Measurements from ENCODE around the gene PDPK1.
A peak's percentile ranks its signal among the peaks of the same experiment; 100 is the strongest.

Gene PDPK1

DNA sequence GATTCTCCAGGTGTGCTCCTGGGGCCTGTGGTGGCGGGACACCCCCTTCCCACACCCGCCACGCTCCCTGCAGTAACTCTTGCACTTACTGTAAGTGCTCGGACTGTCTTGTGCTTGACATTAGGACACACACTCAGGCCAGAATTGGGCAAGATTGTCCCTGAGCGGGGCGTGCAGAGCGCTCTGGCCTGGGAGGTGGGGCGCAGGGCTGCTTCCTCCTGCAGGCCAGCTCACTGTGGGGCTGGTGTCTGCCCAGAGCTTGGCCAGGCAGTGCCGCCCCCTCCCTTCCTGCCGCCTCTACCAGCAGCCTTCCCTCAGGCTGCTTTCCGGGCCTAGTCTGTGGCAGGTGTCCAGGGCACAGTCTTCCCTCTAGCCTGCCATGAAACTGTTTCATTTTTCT lies 30.2 kb upstream of the PDPK1 start:
- peak in 1 of 2 donors; percentile 54 for DNase-seq

DNA sequence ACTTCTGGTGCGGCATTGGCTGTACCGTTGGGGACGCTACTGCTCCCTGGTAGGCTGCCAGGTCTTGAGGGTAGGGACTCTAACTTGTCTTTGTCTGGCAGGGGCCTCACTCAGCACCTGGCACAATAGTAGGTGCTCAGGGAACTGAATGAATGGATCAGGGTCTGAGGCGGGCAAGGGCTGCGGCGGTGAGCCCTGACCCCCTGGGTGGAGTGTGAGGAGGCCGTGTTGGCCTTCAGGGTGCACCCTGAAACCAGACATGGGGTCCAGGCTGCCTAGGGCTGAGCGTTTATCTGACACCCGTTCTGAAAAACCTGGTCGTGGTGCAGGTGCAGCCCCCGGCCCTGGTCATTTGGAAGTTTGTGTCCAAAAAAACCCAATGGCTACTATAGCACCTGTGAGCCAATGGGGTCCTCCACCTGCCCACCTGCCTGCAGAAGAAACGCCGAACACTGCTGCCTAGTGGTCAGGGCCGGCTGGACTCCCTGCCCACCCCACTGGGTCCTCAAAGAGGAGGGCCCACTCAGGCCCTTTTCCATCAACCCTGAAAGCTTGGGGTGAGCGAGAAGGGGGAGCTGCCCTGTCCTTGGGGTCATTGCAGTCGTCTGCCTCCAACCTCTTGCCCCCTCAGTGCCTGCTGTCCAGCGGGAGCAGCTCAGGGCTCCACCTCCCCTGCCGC lies 29.0 kb upstream of the PDPK1 start:
- DNase-seq, result no peak

DNA sequence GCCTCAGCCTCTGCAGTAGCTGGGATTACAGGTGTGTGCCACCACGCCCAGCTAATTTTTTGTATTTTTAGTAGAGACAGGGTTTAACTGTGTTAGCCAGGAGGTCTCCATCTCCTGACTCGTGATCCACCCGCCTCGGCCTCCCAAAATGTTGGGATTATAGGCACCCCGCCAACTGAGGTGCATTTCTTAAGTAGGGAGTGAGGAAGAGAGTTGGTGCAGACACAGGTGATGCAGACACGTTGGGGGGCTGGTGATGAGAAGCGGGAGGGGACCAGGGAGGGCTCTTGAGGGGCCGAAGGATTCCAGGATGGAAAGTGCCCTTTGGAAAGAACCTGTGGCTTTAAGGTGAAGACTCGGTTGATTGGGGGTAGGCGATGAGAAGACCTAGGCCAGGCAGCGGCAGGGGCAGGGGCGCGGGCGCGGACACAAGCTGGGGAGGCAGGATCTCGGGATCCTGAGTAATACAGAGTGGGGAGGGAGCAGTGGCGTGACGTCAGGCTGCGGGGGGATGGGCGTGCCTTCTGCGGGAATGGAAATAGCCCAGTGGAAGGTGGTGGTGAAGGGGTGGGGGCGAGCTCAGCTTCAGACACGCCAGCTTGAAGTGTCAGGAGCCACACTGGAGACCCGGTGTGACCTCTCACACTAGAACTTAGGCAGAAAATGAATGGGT lies 26.6 kb upstream of the PDPK1 start:
- DNase-seq, result no peak

DNA sequence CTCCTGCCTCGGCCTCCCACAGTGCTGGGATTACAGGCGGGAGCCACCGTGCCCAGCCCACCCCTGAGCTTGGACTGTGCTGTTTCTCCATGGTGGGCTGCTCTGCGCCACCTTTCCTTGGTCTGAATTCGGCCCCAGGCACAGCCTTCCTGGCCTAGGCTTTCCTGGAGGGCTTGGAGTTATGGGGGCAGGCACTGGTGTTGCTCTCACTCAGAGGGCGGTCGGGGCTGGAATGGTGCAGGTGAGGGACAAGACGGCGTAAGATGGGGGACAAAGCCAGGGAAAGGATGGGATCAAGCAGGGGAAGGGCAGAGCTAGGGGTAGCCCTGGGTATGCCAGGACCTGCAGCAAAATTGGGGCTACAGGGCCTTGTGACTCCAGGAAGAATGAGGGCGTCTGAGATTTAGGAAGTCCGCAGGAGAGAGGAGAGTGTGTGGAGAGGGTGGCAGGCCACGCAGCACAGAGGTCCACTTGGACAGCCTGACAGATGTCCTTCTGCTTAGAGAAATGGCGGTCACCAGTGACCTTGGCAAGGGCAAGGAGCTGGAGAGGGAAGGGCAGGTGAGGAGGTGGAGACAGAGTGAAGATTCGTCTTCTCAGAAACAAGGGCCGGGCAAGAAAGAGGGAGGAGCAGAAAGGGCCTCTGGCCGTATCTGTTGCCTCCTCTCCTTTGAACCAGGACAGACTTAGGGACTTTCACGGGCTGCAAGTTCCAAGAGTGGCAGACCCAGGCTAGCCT lies 25.7 kb upstream of the PDPK1 start:
- DNase-seq, result no peak

DNA sequence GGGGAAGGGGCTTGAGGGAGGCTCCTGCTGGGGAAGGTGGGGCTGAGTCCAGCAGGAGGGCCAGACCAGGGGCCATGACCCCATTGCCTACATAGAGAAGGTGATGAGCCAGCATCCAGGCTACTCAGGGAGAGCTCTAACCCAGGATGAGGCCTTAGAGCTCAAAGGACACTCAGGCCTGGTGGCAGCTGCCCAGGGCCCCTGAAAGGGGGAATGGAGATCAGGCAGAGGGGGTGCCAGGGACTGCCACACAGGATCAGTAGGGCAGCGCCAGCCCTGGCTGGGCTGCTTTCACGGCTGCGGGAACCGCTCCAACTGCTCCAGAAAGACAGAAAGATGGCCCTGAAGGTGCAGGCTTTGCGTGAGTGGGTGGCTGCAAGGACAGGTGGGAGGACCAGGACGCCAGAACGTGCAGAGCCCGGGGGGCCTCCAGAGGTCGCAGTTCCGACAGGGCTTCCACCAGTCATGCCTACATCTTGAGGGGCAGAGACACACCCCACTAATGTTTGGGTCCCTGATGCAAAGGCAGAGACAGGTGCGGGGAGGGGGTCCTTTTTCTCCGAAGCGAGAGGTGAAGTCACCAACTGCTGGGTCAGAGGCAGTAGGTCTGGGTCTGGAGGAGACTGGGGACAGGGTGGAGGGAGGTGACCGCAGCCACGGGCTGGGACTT lies 25.0 kb upstream of the PDPK1 start:
- peak; percentile 37 to 46 for DNase-seq

DNA sequence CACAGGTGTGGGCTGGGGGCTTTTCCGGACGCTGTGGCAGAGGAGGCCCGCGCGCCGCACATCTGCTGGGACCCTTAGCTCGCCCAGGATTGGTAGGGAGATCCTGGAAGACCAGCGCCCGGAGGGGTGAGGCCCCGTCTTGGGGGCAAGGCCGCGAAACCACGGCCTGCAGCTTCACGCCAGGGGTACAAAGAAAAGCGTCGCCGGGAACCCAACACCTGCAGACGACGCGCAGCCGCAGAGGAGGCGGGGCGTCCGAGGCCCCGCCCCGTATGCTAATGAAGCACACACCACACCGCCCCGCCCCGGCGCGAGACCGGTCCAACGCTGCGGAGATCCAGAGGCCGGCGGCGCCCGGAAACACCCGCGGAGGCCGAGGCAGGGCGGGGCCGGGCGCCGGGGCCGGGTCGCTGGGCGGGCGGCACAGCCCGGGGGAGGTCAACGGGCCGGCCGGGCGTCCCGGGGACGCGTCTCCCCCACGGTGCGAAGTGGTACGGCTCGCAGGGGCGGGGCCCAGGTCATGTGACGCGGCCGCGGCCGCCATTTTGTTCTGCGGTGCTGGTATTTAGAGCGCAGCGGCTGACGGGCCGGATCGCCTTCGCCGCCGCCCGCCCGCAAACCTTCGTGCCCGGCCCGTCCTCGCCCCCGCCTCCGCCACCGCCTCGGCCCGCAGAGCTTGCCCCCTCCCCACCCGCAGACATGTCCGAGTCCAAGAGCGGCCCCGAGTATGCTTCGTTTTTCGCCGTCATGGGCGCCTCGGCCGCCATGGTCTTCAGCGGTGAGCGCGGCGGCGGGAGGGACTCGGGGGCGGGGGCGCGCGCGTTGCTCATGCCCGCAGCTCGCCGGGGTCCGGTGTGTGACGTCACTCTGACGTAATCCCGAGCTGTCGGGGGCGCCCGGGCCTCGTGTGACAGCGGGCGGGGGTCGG lies 24.2 kb upstream of the PDPK1 start, which contains the start of gene ATP6V0C:
TSS of gene ATP6V0C (plus strand) at position 548 of the 928 bp plus-strand sequence. CDS start at position 700, 152 bp downstream.
- peak; percentile 93 to 94 for DNase-seq

DNA sequence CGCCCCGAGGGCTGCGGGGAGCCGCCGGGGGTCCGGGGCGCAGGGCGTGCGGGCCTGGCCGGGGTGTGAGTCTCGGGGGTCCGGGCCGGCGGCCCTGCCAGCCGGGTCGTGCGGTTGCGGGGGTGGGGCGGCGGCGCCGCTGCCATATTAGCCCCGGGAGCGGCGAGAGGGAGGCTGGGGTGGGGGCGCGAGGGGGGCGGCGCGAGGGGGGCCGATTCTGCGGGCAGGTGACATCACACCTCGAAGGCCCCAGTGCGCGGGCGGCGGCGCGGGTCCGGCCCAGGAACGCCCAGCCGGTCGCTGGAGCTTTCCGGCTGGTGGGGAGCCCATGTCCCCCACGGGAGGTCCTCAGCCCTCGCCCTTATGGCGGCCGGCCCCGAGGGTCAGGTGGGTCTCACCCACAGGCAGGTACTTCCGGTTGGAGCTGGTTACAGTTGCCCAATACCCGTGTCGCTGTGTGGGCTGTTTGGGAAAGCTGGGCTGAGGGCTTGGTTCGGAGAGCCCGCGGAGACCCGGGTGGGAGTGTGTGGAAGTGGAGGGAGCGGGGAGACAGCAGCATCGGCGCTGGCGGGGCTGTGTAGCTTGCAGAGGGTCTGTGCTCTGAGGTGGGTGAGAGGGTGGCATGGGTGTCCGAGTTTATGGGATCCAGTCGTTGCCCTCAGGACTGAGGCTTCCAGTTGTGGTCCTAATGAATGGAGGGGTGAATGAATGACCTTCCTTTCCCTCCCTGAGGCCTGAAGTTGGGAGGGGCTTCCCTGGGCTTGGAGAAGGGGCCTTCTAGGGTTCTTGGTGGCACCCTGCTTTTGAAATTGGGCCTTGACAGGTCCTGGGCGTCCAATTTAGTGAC lies 23.3 kb upstream of the PDPK1 start:
- peak; percentile 46 to 58 for DNase-seq

DNA sequence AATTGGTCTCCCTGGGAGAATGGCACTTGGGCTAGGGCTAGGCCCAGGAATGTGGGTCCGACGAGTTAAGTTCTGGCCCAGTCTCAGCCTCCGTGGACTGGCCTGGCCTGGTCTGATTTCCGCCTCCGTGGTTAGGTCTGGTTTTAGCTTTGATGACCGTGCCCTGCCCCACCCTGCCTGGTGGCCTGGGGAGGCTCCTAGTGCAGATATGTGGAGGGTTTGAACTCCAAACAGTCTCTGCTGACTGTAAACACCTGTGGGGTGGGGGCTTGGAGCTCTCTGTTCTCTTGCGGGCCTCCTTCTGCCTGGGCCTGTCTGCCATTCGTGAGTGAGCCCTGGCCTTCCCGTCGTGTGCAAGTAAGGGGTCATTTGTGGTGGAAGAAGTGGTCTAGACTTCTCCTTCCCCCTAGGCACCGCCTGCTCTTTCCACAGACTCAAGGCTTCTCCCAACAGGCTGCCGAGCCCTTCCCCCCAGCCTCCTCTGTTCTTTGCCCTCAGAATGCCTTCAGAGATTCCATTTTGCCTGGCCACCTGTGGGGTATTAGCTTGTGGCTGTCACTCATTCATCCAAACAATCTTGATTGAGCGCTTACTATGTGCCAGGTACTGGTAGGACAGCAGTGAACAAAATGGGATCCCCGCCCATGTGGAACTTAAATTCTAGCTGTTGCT lies 22.5 kb upstream of the PDPK1 start:
- DNase-seq, result no peak

DNA sequence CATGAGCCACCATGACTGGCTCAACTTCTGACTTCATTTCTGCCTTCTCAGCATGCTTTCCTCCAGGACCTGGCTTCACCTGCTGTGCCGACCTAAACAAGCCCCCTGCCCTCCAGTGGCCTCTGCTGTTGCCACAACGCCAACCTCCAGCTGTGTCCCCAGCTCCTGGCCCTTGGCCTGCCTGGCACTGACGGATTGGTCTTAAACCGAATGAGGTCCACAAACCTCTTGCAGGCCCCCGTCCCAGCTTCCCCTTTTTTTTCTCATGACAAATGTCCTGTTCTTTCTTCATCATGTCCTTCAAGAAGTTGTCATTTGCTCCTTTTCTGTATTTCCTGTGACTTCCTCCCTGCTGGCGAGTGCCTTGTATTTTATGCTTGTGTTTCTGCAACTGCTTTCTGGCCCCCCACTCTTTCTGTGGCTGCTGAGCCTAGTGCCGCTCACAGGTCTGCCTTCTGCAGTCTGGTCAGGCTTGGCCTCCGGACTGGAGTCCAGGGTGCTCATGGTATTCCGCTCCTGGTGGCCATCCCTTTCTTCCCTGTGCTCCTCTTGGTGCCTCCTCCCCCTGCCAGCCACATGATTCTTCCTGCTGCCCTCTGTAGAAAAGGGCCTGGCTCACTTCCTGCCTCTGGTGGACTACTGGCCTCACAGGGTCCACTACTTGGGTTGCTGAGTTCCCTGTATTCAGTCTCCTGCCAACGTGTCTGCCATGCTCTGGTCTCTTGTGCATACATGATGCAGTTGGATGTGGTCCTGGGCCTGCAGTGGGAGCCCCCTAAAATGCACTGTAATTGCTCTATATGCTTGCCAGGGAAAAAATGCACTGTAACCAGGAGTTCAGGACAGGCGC lies 21.2 kb upstream of the PDPK1 start:
- peak in 1 of 2 donors; percentile 51 for DNase-seq

DNA sequence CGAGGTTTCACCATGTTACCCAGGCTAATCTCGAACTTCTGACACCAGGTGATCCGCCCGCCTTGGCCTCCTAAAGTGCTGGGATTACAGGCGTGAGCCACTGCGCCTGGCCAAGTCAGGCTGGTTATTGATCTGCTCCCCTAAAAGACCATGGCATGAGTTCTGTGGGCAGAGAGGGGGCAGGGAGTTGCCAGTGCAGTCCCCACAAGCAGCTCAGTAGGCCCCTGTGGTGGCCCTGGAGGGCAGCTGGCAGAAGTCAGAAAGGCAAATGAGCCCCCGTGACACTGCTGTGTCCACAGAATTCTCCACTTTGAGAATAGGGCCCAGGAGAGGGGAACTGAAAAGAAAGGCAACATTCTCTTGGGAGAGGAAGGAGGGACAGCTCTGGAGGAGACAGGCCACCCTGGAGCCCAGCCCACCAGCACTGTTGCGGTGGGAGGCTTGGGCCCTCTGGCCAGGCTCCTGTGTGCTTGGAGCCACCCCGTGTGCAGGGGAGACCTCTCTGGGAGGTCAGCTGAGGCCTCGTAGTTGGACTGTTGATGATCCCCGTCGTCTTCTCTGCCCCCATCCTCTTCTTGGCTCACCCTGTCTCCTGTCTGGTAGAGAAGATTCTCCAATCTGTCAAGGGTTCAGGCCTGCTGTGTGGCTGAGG lies 19.7 kb upstream of the PDPK1 start:
- no peak for DNase-seq

DNA sequence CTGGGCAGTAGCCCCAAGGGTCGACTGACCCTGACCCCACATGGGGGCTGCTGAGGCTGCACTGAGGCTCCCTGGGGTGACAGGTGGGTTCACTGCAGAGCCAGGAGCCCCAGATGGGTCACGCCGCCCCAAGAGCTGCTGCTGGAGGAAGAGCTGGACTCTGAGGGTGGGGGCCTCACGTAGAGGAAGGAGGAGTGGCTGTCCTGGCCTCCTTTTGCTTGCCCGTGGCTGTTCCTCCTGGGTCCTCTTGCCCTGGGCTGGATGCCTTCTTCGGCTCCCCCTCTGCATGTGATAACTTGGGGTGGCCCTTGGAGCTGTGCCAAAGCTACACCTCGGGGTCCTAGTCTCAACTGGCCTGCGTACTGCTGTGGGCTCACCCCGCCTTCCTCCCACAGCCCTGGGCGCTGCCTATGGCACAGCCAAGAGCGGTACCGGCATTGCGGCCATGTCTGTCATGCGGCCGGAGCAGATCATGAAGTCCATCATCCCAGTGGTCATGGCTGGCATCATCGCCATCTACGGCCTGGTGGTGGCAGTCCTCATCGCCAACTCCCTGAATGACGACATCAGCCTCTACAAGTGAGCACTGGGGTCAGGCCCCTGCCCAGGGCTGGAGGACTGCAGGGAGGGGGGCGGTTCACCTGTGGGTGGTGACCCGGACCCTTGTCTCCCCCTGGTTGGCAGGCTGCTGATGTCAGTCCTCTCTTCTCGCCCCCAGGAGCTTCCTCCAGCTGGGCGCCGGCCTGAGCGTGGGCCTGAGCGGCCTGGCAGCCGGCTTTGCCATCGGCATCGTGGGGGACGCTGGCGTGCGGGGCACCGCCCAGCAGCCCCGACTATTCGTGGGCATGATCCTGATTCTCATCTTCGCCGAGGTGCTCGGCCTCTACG lies 18.8 kb upstream of the PDPK1 start:
- no peak for DNase-seq

DNA sequence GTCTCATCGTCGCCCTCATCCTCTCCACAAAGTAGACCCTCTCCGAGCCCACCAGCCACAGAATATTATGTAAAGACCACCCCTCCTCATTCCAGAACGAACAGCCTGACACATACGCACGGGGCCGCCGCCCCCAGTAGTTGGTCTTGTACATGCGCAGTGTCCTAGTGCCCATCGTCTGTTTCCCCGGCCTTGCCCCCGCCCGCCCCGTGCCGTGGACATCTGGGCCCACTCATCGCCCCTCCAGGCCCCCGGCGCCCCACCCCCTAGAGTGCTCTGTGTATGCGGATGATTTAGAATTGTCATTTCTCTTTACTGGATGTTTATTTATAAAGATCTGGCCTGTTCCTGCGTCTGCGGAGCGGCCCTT lies 18.1 kb upstream of the PDPK1 start:
- no peak for DNase-seq

DNA sequence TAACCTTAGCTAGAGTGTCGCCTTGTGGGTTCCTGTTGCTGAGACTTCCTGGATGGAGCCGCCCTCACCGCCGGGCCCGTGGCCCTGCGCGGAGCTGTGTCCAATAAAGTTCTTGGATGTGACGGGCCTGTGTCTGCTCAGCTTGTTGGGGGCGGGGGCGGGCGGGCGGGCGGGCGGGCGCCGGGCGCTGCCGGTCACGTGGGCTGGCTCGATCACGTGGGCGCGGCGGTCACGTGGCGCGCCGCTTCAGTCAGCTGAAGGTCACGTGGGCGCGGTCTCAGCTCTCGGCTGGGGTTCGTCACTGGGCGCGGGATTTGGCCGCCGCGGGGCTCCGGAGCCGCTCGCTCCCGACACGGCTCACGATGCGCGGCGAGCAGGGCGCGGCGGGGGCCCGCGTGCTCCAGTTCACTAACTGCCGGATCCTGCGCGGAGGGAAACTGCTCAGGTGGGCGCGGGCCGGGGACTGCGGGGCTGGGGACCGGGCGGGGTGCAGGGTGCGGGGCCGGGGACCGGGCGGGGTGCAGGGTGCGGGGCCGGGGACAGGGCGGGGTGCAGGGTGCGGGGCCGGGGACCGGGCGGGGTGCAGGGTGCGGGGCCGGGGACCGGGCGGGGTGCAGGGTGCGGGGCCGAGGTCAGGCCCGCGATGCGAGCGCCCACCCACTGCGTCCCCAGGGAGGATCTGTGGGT lies 17.6 kb upstream of the PDPK1 start, which contains the start of gene AMDHD2:
TSS of gene AMDHD2 (plus strand) at position 275 of the 687 bp plus-strand sequence. CDS start at position 363, 88 bp downstream.
- DNase-seq, result peak; percentile 91

DNA sequence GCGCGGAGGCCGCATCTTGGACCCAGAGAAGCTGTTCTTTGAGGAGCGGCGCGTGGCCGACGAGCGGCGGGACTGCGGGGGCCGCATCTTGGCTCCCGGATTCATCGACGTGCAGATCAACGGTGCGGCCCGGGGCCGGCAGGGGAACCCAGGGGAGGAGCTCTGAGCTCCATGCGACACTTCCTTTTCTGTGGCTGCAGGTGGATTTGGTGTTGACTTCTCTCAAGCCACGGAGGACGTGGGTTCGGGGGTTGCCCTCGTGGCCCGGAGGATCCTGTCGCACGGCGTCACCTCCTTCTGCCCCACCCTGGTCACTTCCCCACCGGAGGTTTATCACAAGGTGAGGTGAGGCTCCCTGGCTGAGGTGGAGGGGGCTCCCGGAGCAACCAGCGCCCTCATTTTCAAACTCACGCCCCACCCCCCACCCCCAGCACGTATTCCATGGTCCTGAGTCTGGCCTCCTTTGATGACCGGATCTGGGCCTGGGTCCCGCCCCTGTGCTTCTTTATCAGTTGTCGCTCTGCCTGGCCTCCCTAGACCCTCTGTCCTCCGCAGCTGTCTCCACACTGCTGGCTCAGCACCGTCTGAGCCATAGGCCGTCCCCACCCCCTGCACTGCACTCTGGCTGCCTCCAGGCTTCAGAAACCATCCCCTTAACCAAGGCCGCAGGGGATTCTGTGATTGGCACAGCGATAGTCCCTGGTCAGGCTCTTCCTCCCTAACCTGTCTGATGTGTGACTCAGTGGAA lies 16.9 kb upstream of the PDPK1 start:
- peak; percentile 85 for DNase-seq

DNA sequence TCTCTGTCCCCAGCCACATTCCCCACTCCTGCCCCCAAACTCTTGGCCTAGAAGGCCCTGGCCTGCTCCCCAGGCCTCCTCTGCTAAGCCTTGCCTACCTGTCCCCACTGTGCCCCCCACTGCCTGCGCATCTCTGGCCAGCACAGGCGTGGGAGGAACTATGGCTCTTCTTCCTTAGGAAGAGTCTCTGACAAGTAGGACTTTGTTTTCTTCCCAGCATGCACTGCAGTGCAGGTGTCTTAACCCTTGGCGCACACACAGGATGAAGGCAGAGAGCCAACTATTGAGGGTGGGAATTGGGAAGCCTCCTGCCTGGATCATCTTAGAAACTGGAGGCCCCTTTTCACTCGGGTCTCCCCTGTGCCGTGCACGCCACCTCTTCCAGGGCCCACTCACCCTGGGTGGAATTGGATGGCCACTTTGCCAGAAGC lies 14.0 kb upstream of the PDPK1 start:
- DNase-seq, result no peak

DNA sequence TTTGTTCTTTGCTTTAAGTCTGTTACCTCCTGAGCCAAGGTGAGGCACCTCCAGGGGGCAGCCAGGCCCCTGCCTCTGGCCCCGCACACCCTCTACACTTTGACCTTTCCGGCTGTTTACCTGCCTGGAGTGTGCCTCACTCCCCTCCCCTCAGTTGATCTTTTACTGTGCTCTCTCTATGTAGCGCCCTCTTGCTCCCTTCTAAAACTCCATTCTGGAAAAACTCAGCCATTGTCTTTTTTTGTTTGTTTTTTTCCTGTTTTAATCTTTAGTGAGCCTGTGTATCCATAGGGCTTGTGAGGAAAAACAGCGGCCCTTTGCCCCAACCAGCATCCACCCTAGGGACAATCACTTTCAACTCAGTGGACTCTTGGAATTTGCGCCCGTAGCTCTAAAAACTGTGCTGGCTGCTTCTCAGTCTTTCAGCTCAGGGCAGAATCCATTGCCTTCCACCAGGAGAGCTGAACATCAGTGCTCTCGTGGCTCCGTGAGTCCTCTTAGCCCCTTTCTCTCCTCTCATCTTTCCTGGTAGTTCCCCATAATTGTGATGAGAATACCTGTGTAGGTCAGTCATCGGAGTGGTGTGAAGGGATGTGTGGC lies 13.4 kb upstream of the PDPK1 start:
- DNase-seq, result no peak

Data from CD4-positive, alpha-beta T cell treated with Interleukin-4 for 1 hour (primary cell).